ENCODE results near the gene CRTC3.

The CRTC3 gene

DNA sequence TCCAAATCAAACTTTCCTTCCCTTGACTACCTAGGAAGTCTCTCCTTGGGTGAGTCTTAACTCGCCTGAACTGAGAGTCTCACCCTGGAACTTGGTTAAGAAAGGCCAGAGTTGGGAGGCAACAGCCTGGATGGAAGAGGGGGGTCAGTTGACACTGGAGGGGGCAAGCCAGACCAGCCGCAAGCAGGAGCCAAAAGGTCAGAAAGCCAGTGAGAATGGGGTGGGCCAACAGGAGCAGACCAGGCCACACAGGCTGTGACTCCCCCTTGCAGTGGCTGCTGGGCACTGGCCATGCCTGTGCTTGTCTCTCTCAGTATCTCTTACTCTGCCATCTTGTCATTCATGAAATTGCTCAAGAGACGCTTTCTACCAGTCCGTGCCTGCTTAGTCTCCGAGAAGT, 32.9 kb downstream of the CRTC3 start:
- DNase-seq (ENCODE audit: low read depth in 2 of 2), result no peak

DNA sequence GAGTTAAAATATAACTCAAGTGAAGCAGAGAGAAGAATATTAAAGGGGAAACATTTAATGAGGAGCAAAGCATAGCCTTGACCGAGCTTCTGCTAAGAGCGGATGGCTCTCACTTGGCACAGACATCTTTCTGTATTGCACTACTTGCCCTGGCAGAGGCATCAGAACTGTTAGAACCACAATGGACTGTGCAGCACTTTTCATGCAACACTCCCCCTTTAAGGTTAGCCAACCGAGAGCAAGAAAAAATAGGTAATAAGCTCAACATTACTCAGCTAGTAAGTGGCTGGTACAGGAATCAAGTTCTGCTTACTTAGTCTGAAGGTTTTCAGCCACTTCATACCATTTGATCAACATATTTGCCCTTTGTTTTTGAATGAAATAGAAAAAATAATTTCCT, 33.7 kb downstream of the CRTC3 start:
- no peak for DNase-seq (ENCODE audit: low read depth in 2 of 2)

GRCh38 chr15:90564051-90564450, 34.3 kb downstream of the CRTC3 start:
- DNase-seq (ENCODE audit: low read depth in 2 of 2), result no peak

- DNase-seq (ENCODE audit: low read depth in 2 of 2), result no peak
Measured at GRCh38 chr15:90564590-90564989, 34.9 kb downstream of the CRTC3 start.

DNA sequence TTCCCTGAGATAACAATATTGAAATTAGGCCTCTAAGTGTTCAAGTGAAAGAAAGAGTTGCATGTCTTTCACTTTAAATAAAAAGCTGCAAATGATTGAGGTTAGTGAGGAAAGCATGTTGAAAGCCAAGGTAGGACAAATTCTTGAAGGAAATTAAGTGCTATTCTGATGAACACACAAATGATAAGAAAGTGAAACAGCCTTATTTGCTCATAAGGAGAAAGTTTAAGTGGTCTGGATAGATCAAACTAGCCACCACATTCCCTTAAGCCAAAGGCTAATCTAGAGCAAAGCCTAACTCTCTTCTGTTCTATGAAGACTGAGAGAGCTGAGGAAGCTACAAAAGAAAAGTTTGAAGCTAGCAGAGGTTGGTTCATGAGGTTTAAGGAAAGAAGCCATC, 36.1 kb downstream of the CRTC3 start:
- no peak for DNase-seq (ENCODE audit: low read depth in 2 of 2)

GRCh38 chr15:90570643-90571042, 40.9 kb downstream of the CRTC3 start:
- no peak for DNase-seq (ENCODE audit: low read depth in 2 of 2)

GRCh38 chr15:90571063-90571541, 41.4 kb downstream of the CRTC3 start:
- DNase-seq (ENCODE audit: low read depth in 2 of 2), result no peak

DNA sequence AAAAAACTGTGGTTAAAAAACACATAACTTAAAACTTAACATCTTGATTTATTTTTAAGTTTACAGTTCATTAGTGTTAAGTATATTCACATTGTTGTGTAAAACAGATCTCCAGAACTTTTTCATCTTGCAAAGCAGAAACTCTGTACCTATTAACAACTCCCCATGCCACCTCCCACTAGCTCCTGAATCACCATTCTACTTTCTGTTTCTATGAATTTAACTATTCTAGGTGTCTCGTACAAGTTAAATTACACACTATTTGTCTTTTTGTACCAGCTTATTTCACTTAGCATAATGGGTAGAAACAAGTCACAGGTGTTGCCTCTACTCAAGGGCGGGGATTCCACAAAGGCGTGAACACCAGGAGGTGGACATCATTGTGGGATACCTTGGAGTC, 43.2 kb downstream of the CRTC3 start:
- DNase-seq (ENCODE audit: low read depth in 2 of 2), result no peak

GRCh38 chr15:90576711-90577389, 47.1 kb downstream of the CRTC3 start:
- DNase-seq (ENCODE audit: low read depth in 2 of 2), result no peak

- DNase-seq (ENCODE audit: low read depth in 2 of 2), result no peak
Measured at GRCh38 chr15:90579213-90579612, 49.5 kb downstream of the CRTC3 start.

DNA sequence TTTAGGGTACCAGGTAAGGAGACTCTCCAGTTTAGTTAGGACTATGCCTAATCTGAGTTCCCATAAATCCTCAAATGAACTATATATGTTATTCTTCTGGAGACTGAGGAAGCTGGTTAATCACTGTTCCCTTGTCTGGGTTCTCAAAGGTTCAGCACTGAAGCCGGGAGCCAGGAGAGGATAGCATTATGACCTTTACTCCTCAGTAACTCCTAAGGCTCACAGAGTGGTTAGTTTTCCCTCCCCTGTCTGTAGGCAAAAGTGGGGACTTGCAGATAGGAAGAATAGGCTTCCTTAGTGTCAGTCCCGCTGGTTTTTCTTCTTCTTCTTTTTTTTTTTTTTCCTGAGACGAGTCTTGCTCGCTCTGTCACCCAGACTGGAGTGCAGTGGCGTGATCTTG, 50.4 kb downstream of the CRTC3 start:
- DNase-seq (ENCODE audit: low read depth in 2 of 2), result no peak

- DNase-seq (ENCODE audit: low read depth in 2 of 2), result no peak
Measured at GRCh38 chr15:90580541-90580940, 50.8 kb downstream of the CRTC3 start.

- DNase-seq (ENCODE audit: low read depth in 2 of 2), result no peak
Measured at GRCh38 chr15:90580946-90581345, 51.2 kb downstream of the CRTC3 start.

DNA sequence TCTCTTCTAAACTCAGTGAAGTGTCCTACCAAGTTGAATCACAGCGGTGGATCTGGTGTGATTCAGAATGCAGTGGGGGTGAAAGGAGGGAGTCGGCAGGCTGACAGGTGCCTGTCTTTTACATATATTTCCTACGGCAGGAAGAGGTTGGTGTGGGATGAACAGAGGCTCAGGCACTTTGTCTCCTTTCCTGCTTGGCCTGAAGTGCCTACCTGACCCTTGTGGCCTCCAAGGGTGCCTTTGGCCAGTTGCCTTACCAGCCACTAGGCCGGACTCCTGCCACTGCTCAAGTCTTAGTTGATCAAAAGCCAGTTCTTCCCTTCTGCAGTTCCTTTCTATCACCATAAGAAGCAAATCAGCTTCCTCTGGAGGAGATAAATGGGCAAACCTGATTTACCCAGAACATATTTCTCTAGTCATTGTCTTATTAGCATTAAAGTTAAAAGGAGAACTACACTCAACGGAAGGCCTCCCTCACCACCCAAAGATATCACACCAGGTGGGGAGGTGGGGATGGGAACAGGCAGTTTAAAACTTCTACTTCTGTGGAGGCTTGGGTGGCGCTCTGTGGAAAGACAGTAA, 52.1 kb downstream of the CRTC3 start:
- no peak for DNase-seq (ENCODE audit: low read depth in 2 of 2)

DNA sequence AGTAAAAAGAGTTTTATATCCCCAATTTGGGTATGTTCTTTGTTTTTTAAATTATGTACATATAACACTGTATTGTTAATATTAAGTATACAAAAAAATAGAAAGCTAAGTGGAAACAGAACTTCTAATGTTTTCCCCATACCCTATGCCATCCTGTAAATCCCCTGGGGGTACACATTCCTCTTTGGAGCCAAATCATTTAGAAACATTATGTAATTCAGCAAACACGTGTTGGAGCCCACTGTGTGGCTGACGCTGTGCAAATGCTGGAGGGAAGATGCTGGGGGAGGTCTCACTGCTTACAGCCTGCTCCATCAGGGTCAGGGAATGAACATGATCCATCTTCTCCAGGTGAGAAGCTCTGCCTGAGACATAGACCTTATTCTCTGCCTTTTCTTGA, 52.8 kb downstream of the CRTC3 start:
- no peak for DNase-seq (ENCODE audit: low read depth in 2 of 2)

DNA sequence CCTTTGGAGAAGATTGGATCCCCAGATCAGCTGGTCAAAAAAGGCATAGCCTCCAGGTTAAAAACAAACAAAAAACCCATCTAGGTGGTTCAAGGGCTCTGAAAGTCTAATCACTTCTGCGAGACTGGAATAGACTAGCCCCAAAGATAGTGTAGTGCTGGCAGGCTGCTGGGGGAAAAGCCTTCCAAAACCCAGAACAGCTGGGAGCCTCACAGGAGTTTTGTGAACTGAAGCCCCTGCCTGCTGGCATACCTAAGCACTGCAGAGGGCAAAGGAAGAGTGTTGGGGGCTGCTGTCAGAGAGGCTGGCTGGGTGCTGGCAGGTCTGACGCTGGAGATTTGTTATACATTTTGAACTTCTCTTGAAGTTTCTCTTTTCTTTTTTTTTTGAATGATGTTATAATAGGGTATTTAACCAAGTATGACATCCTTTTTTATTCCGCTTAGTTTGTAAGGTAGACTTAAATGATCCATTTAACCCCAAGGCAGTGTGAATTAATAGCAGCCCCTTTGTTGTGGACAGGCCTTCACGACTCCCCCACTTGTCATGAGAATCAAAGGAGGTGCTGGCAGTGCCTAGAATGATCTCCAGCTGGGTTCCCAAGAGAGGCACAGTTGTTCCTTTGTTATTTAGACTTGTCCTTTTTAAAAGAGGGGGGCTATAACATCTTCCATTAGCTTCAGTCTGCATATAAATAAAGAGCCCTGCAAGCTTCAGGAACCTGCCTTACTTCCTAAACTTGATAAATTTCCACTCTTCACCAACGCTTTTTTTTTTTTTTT, 53.9 kb downstream of the CRTC3 start:
- DNase-seq (ENCODE audit: low read depth in 2 of 2), result no peak

DNA sequence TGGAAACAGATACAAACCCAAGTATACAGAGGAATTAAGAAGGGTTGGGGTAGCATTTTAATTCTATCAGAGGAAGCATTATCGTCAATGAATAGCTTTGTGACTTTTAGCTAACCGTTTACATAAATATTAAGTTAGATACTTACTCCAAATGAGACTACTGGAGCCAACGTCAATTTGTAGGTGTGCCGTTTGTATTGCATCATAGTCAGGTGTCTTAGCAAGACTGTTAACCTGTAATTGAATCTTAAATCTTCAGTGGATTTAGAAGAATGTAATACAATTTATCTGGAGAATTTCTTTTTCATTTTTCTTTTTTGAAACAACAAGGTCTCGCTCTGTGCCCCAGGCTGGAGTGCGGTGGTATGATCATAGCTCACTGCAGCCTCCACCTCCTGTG, 55.1 kb downstream of the CRTC3 start:
- DNase-seq (ENCODE audit: low read depth in 2 of 2), result no peak

- no peak for DNase-seq (ENCODE audit: low read depth in 2 of 2)
Measured at GRCh38 chr15:90585863-90586262, 56.1 kb downstream of the CRTC3 start.

DNA sequence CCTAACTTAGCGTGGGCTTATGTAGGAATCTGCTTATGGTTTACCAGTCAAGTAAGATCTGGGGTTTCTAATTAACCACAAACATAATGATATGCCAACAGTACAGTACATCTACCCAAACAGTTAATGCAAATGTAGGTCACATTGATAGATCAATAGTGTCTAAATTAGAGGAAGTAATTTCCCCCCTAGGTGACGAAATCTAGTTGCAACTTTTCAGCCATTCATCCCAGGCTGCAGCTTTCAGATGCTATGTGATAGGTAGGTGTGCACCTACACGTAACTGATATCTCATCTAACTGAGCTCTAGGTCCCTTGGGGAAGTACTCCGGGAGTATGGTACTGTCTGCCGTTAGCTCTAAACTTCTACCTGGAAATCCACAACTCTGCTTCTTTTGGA, 57.2 kb downstream of the CRTC3 start:
- no peak for DNase-seq (ENCODE audit: low read depth in 2 of 2)

DNA sequence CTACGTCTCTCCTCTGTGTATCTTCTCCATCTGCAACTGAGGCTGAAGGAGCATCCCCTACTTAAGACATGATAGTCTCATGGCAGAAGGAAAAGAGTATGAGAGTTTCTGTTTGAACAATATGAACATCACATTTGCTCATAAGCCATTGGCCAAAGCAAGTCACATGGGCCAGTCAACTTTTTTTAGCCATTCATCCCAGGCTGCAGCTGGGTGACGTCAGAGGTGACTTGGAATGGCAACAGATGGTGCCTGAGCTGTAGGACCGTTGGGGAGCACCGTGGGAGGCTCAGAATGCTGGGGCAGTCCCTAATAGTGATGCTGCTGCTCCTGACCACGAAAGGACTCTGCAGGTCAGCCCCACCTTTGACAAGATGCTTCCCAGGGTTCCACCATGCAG, 58.7 kb downstream of the CRTC3 start:
- no peak for DNase-seq (ENCODE audit: low read depth in 2 of 2)

DNA sequence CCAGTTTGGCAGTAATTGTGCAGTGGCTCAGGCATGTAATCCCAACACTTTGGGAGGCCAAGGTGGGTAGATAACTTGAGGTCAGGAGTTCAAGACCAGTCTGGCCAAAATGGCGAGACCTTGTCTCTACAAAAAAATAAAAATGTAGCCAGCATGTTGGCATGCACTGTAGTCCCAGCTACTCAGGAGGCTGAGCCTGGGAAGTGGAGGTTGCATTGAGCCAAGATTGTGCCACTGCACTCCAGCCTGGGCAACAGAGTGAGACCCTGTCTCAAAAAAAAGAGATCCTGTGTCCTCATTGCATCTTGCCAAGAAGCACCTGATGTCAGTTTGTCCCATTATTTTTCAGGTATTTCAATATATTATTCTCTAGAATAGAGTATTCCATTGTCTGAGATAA, 61.8 kb downstream of the CRTC3 start:
- DNase-seq (ENCODE audit: low read depth in 2 of 2), result no peak

GRCh38 chr15:90592131-90592881, 62.6 kb downstream of the CRTC3 start:
- no peak for DNase-seq (ENCODE audit: low read depth in 2 of 2)
